Neural cell (in vitro differentiated cells): ENCODE results near the gene ICA1.

Experiments
- CTCF ChIP-seq: fragments of 450-650 bp; IDR thresholded peaks from 2 replicates; pipeline ENCODE4 v1.5.1; 2014; ENCODE audit warnings: antibody characterized with exemption, mild to moderate bottlenecking, moderate library complexity; ENCODE audit not compliant: poor library complexity, severe bottlenecking
- EP300 ChIP-seq: fragments of 450-650 bp; conservative IDR thresholded peaks from 2 replicates; pipeline ENCODE4 v1.6.1; 2014; ENCODE audit warnings: antibody characterized with exemption, mild to moderate bottlenecking, moderate library complexity; ENCODE audit not compliant: poor library complexity, severe bottlenecking
- EZH2 ChIP-seq: fragments of 200-600, 300-800 bp; shearing (Covaris generic), sonication (generic); IDR thresholded peaks from 2 replicates; pipeline ENCODE4 v1.6.1; 2014; ENCODE audit warnings: antibody characterized with exemption, low read length, borderline replicate concordance, mild to moderate bottlenecking; ENCODE audit not compliant: insufficient read depth, poor library complexity, severe bottlenecking
- POLR2AphosphoS5 ChIP-seq: IDR thresholded peaks from 2 replicates; pipeline ENCODE4 v1.6.1; 2012
- REST ChIP-seq: IDR thresholded peaks from 2 replicates; pipeline ENCODE4 v1.6.1; 2012; ENCODE audit warnings: borderline replicate concordance
- SMC3 ChIP-seq: fragments of 450-650 bp; conservative IDR thresholded peaks from 2 replicates; pipeline ENCODE4 v1.6.1; 2014; ENCODE audit warnings: antibody characterized with exemption, mild to moderate bottlenecking, moderate library complexity; ENCODE audit not compliant: poor library complexity
- TAF1 ChIP-seq: IDR thresholded peaks from 2 replicates; pipeline ENCODE4 v1.6.1; 2012; ENCODE audit warnings: low read depth

GRCh38 chr7:8149222-8149621 is 112.7 kb downstream of the ICA1 start:
- TF ChIP-seq CTCF (no peak), POLR2AphosphoS5 (no peak), TAF1 (no peak), EP300 (no peak), SMC3 (no peak), EZH2 (no peak), REST (no peak)
